MM.1S (cell line): Measurements from ENCODE around the gene SS18L1.

Experiments
- DNase-seq: peaks from one replicate; pipeline ENCODE4 v3.0.0-alpha.2; 2015
- H2AFZ ChIP-seq: fragments of 300-600 bp; sonication (generic); 2 replicates; pipeline ENCODE4 v1.6.0; 2016; ENCODE audit warnings: antibody characterized with exemption, low read length
- H3F3A ChIP-seq: fragments of 300-600 bp; sonication (generic); 2 replicates; pipeline ENCODE4 v1.6.1; 2016; ENCODE audit warnings: mild to moderate bottlenecking, antibody characterized with exemption, low read length, moderate library complexity, mixed read lengths; ENCODE audit not compliant: insufficient read depth
- H3K27ac ChIP-seq: fragments of 300-600 bp; sonication (generic); 2 replicates; pipeline ENCODE4 v1.5.1; 2016; ENCODE audit warnings: mild to moderate bottlenecking, low read length
- H3K27me3 ChIP-seq: fragments of 300-600 bp; sonication (generic); replicated peaks from 2 replicates; pipeline ENCODE4 v1.6.0; 2016; ENCODE audit warnings: low read length; ENCODE audit not compliant: insufficient read depth
- H3K36me3 ChIP-seq: fragments of 300-600 bp; sonication (generic); replicated peaks from 2 replicates; pipeline ENCODE4 v1.6.1; 2016; ENCODE audit warnings: mild to moderate bottlenecking, low read length, mixed read lengths; ENCODE audit not compliant: insufficient read depth
- H3K4me1 ChIP-seq: fragments of 300-600 bp; sonication (generic); 2 replicates; pipeline ENCODE4 v1.6.1; 2016; ENCODE audit warnings: low read length, mixed read lengths
- H3K4me2 ChIP-seq: fragments of 300-600 bp; sonication (generic); 2 replicates; pipeline ENCODE4 v1.6.0; 2016; ENCODE audit warnings: low read depth, low read length
- H3K4me3 ChIP-seq: fragments of 300-600 bp; sonication (generic); 2 replicates; pipeline ENCODE4 v1.5.1; 2016; ENCODE audit warnings: low read length, mixed read lengths
- H3K79me2 ChIP-seq: fragments of 300-600 bp; sonication (generic); 2 replicates; pipeline ENCODE4 v1.6.1; 2016; ENCODE audit warnings: mixed run types, low read length, mixed read lengths
- H3K9ac ChIP-seq: fragments of 300-600 bp; sonication (generic); 2 replicates; pipeline ENCODE4 v1.6.1; 2016; ENCODE audit warnings: low read length, mixed read lengths
- H3K9me2 ChIP-seq: fragments of 300-600 bp; sonication (generic); replicated peaks from 2 replicates; pipeline ENCODE4 v1.6.1; 2016; ENCODE audit warnings: mild to moderate bottlenecking, low read length, mixed read lengths; ENCODE audit not compliant: insufficient read depth
- H3K9me3 ChIP-seq: fragments of 300-600 bp; sonication (generic); replicated peaks from 2 replicates; pipeline ENCODE4 v1.6.1; 2016; ENCODE audit warnings: mild to moderate bottlenecking, low read length, mixed read lengths; ENCODE audit not compliant: insufficient read depth
- H4K20me1 ChIP-seq: fragments of 300-600 bp; sonication (generic); 2 replicates; pipeline ENCODE4 v1.6.1; 2016; ENCODE audit warnings: mild to moderate bottlenecking, low read length, moderate library complexity, mixed read lengths; ENCODE audit not compliant: insufficient read depth
- EZH2 ChIP-seq: fragments of 300-600 bp; sonication (generic); optimal IDR thresholded peaks from 2 replicates; pipeline ENCODE3; 2017; ENCODE audit warnings: low read depth, mild to moderate bottlenecking, antibody characterized with exemption, low read length, mixed read lengths
- EZH2phosphoT487 ChIP-seq: fragments of 300-600 bp; sonication (generic); IDR thresholded peaks from 2 replicates; pipeline ENCODE4 v1.6.1; 2018; ENCODE audit warnings: antibody characterized with exemption, low read length
- TF ChIP-seq, protein P1 (sequence below): fragments of 300-600 bp; sonication (generic); IDR thresholded peaks from 2 replicates; pipeline ENCODE4 v1.5.1; 2016; ENCODE audit warnings: antibody characterized with exemption, low read length, mixed read lengths

Gene SS18L1

DNA sequence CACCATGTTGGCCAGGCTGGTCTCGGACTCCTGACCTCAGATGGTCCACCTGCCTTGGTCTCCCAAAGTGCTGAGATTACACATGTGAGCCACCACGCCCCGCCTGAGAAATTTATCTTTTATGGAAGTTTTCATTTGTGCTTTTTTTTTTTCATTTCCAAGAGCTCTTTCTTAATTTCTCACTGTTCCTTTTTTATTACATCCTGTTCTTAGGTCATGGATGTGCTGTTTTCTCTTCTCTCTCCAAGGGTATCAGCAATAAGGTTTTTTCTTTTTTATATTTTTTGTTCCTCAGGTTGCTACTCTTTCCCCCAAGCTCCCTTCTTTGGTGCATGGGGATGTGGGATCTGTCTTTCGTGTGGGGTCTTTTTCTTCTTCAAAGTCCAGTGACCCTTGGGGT lies 42.5 kb upstream of the SS18L1 start:
- no peaks in the 10 kb centered on the region for H3F3A ChIP-seq
- no peaks in the 10 kb centered on the region for H3K4me1 ChIP-seq
- no peak overlapping the region for H3K4me2 ChIP-seq
- H3K9me2 ChIP-seq: no peaks in the 10 kb centered on the region
- H3K4me3 ChIP-seq: no peak overlapping the region
- no peaks in the 10 kb centered on the region for H3K9me3 ChIP-seq
- TF ChIP-seq EZH2phosphoT487: no peak
- TF ChIP-seq EZH2: no peak
- TF ChIP-seq, protein P1, sequence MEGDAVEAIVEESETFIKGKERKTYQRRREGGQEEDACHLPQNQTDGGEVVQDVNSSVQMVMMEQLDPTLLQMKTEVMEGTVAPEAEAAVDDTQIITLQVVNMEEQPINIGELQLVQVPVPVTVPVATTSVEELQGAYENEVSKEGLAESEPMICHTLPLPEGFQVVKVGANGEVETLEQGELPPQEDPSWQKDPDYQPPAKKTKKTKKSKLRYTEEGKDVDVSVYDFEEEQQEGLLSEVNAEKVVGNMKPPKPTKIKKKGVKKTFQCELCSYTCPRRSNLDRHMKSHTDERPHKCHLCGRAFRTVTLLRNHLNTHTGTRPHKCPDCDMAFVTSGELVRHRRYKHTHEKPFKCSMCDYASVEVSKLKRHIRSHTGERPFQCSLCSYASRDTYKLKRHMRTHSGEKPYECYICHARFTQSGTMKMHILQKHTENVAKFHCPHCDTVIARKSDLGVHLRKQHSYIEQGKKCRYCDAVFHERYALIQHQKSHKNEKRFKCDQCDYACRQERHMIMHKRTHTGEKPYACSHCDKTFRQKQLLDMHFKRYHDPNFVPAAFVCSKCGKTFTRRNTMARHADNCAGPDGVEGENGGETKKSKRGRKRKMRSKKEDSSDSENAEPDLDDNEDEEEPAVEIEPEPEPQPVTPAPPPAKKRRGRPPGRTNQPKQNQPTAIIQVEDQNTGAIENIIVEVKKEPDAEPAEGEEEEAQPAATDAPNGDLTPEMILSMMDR: no peak
- H3K27me3 ChIP-seq: peaks cover 69% of the 10 kb centered on the region
- no peaks in the 10 kb centered on the region for H3K36me3 ChIP-seq
- H2AFZ ChIP-seq: no peak overlapping the region
- H4K20me1 ChIP-seq: no peaks in the 10 kb centered on the region
- H3K9ac ChIP-seq: no peak overlapping the region
- H3K27ac ChIP-seq: no peak overlapping the region
- H3K79me2 ChIP-seq: no peaks in the 10 kb centered on the region
- DNase-seq: no peak

DNA sequence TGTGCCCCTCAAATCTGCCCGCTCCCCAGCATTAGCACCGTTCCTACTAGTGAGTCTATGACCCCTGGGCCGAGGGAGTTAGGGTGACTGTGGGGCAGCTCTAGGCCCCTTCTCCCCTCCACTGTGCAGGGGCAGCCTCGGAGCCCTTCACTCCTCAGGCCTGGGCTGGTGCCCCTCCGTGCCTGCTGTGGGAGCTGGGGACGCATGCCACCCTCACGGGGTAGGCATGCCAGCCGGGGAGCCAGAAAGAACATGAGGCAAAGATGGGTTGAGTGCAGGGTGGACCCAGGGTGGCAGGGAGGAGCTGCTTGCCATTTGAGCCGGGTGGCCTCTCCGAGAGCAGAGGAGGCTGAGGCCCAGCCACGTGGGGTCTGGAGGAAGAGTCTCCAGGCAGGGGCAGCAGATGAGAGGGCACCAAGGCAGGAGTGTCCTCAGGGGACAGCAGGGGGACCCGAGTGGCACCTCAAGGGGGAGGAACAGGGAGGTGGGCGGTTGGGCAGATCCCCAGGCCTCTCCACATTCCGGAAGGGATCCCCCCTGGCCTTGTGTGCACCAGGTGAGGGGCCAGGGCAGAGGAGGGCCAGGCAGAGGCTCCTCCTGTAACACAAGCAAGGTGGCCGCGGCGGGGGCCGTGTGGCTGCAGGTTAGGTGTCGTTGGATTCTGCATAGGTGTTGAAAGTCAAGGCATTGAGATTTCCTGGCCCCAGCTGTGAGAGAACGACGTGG lies 39.9 kb upstream of the SS18L1 start:
- no peaks in the 10 kb centered on the region for H3K36me3 ChIP-seq
- H4K20me1 ChIP-seq: no peaks in the 10 kb centered on the region
- H3K4me2 ChIP-seq: no peak overlapping the region
- no peaks in the 10 kb centered on the region for H3K9me2 ChIP-seq
- H3K27me3 ChIP-seq: peaks cover 63% of the 10 kb centered on the region
- no peaks in the 10 kb centered on the region for H3K79me2 ChIP-seq
- no peak for TF ChIP-seq EZH2phosphoT487
- no peak for TF ChIP-seq EZH2
- TF ChIP-seq, protein P1: no peak
- no peak overlapping the region for H3K4me3 ChIP-seq
- H3K9ac ChIP-seq: no peak overlapping the region
- H3K27ac ChIP-seq: no peak overlapping the region
- H3K4me1 ChIP-seq: no peaks in the 10 kb centered on the region
- no peak for DNase-seq
- no peaks in the 10 kb centered on the region for H3F3A ChIP-seq
- H2AFZ ChIP-seq: no peak overlapping the region
- H3K9me3 ChIP-seq: no peaks in the 10 kb centered on the region

DNA sequence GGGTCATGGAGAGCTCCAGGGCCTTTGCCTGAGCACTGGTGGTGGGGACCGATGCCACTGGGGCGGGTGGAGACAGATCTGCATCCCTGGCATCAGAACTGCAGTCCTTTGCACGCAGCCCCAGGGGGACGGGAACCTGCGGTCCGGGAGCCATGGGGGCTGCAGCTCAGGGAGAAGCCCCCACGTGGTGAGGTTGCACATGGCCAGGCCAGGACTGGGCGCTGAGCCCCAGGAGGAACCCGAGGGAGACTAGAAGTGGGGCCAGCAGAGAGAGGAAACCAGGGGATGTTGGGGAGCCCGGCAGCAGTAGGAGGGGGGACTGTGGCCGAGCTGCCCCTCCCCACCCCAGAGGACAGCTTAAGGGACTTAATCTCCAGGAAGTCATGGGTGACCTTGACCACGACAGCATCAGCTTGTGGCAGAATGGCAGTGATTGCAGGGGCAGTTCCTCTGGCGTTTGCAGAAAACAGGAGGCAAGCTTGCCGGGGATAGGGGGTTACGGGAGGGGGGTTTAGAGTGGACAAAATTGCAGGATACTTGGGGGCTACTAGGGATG lies 39.3 kb upstream of the SS18L1 start:
- peaks cover 56% of the 10 kb centered on the region for H3K27me3 ChIP-seq

More for the DNA sequence above, 39.3 kb upstream of the SS18L1 start:
- Histone ChIP-seq H3K27ac (no peak overlapping the region), H3F3A (no peaks in the 10 kb centered on the region), H3K9ac (no peak overlapping the region), H3K9me3 (no peaks in the 10 kb centered on the region), H3K4me3 (no peak overlapping the region), H3K4me1 (no peaks in the 10 kb centered on the region), H2AFZ (no peak overlapping the region), H4K20me1 (no peaks in the 10 kb centered on the region), H3K9me2 (no peaks in the 10 kb centered on the region), H3K79me2 (no peaks in the 10 kb centered on the region), H3K4me2 (no peak overlapping the region), H3K36me3 (no peaks in the 10 kb centered on the region)
- no peak for DNase-seq
- no peak for TF ChIP-seq EZH2phosphoT487
- TF ChIP-seq, protein P1: no peak
- TF ChIP-seq EZH2: no peak
